Esophagus (tissue), 2 donors: ENCODE data around the gene PSMA7. TPM values are rescaled to one million over a fixed set of nuclear protein-coding genes. Genes with fewer than 3 reads are reported as not detected.
A peak's percentile ranks its signal among the peaks of the same experiment; 100 is the strongest.

Experiments used
- H3K27ac ChIP-seq, 2 donors: one replicate each; pipeline ENCODE4 v1.5.1; 2013; ENCODE audit warnings: low read depth in 2 of 2, mild to moderate bottlenecking in 2 of 2, inconsistent platforms in 1 of 2, low read length in 1 of 2, moderate library complexity in 1 of 2
- H3K27me3 ChIP-seq, 2 donors: one replicate each; pipeline ENCODE4 v1.6.1; 2013; ENCODE audit warnings: low read length in 2 of 2, control low read depth in 1 of 2, mild to moderate bottlenecking in 1 of 2; ENCODE audit not compliant: insufficient read depth in 2 of 2, control insufficient read depth in 1 of 2
- H3K36me3 ChIP-seq, 2 donors: one replicate each; pipeline ENCODE4 v1.6.1; 2013; ENCODE audit warnings: low read length in 1 of 2; ENCODE audit not compliant: control insufficient read depth in 2 of 2, insufficient read depth in 2 of 2
- H3K4me1 ChIP-seq, 2 donors: one replicate each; pipeline ENCODE4 v1.6.1; 2013; ENCODE audit warnings: low read length in 1 of 2; ENCODE audit not compliant: control insufficient read depth in 2 of 2, insufficient read depth in 2 of 2
- H3K4me3 ChIP-seq, 2 donors: one replicate each; pipeline ENCODE4 v1.5.1; 2013; ENCODE audit warnings: low read length in 2 of 2, mild to moderate bottlenecking in 2 of 2, low read depth in 1 of 2, moderate library complexity in 1 of 2
- H3K9me3 ChIP-seq, 2 donors: one replicate each; pipeline ENCODE4 v1.6.1; 2013; ENCODE audit warnings: mild to moderate bottlenecking in 2 of 2, low read depth in 1 of 2, low read length in 1 of 2, moderate library complexity in 1 of 2; ENCODE audit not compliant: control insufficient read depth in 2 of 2, insufficient read depth in 1 of 2
- WGBS, 2 donors: extraction: QIAGEN DNeasy Blood & Tissue Kit; methylation state at CpG; one replicate each; pipeline ENCODE4 v1.1.7; 2013; 5-methylcytosine and 5-hydroxymethylcytosine counted together
- polyA plus RNA-seq, 2 donors: library from polyadenylated mRNA; stranded (reverse); fragments of 200-250 nt; gene quantifications; one replicate each; pipeline ENCODE4 v1.2.3, GENCODE V29; 2013
- donor health status: healthy with polysubstance abuse.
- donor health status: Bipolar disorder and iron deficiency.

Gene PSMA7
- polyA plus RNA-seq, 2 donors: 96.8 to 294 TPM

DNA sequence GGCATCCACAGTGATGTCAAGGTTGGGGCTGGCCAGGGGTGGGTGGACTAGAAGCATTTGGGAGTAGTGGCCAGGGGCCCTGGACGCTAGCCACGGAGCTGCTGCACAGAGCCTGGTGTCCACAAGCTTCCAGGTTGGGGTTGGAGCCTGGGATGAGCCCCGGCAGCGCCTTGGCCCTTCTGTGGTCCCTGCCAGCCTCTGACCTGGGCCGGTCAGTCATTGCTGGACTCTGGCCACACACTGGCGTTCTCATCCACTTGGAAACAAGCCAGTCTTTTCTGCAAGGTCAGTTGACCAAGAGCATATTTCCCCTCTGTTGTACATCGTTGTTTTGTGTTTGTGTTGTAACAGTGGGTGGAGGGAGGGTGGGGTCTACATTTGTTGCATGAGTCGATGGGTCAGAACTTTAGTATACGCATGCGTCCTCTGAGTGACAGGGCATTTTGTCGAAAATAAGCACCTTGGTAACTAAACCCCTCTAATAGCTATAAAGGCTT lies 8.4 kb downstream of the PSMA7 start:
- peaks cover 32 to 69% of the 10 kb centered on the region in 2 donors for H3K36me3 ChIP-seq
- H3K27ac ChIP-seq: peak overlapping the region in 1 of 2 donors; percentile 26
- H3K4me1 ChIP-seq: peaks cover 0 to 11% of the 10 kb centered on the region in 2 donors
- no peaks in the 10 kb centered on the region for H3K27me3 ChIP-seq
- no peak overlapping the region for H3K4me3 ChIP-seq
- no peaks in the 10 kb centered on the region for H3K9me3 ChIP-seq
- 55 to 65% methylated on average over 11 of the region's 11 CpGs for WGBS, 2 donors

DNA sequence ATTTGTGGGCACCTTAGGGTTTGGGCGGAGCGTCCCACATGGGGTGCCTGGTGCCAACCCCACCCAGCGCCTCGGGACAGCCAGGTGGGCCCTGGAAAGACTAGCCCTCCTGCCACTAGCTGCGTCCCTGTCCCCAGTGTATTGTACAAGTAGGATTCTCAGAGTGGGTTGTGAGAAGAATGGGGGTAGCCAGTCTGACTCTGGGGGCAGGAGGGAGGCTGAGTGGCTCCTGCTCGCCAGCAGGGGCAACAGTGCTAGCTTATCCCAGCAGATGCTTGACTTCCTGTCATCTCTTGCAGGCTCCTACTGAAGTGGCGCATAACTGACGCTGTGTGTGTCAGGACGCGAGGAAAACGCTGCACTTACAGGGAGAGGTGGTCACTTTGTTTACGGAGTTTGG lies 9.3 kb downstream of the PSMA7 start:
- Histone ChIP-seq H3K27ac (peak overlapping the region in 1 of 2 donors; percentile 34), H3K4me3 (no peak overlapping the region), H3K27me3 (no peaks in the 10 kb centered on the region), H3K4me1 (peaks cover 0 to 11% of the 10 kb centered on the region in 2 donors), H3K36me3 (peaks cover 25 to 63% of the 10 kb centered on the region in 2 donors), H3K9me3 (no peaks in the 10 kb centered on the region)
- 68 to 80% methylated on average over 12 of the region's 12 CpGs for WGBS, 2 donors

DNA sequence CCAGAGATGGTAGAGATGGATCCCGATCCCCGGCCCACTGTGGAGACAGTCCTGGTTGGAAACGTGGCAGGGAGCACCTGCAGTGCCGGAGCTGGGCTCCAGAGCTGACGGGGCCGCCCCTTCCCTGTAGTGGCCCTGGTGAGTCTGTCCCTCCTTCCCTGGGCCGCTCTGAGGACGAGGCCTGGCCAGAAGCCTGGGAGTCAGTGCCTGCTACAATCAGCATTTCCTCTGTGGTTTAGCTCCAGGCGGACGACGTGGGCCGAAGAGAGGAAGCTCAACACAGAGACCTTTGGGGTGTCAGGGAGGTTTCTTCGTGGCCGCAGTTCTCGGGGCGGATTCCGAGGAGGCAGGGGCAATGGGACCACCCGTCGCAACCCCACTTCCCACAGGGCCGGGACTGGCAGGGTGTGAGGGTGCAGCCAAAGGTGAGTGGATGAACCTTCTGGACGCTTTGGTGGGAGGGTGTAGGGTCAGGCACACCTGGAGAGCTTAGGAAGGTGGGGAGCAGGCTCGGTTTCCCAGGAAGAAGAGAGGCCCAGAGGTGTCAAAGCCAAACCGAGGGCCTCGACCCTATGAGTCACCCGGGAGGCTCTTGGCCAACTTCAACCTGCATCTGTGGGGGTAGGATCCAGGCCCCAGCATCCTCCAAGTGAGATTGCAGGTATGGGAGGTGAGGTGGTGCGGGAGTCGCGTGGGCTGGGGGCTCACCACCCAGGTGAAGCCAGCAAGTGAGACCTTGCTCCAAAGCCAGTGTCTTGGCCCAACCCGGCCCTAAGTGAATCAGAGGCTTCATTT lies 9.9 kb downstream of the PSMA7 start:
- Histone ChIP-seq H3K27me3 (no peaks in the 10 kb centered on the region), H3K4me3 (no peak overlapping the region), H3K9me3 (no peaks in the 10 kb centered on the region), H3K36me3 (peaks cover 24 to 62% of the 10 kb centered on the region in 2 donors), H3K27ac (peak overlapping the region in 1 of 2 donors; percentile 27), H3K4me1 (peaks cover 0 to 11% of the 10 kb centered on the region in 2 donors)
- WGBS, 2 donors: 68 to 74% methylated on average over 29 of the region's 29 CpGs

DNA sequence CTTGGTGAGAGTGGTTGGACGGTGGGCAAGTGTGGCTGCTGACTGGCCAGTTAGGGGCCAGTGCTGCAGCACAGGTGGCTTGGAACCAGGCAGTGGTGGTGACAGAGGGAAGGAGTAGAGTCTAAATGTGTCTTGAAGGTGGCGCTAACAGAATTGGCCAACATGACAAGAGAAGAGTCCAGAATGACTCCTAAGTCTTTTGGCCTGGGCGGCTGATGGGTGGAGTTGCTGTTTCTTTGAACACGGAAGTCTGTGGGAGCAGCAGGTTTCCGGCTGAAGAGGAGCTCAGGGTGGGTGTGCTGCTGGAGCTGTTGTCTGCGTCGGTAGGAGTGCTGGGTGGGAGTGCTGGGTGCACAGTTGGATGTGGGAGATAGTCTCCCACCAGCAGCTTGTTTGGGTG lies 10.8 kb downstream of the PSMA7 start:
- H3K4me1 ChIP-seq: peaks cover 0 to 11% of the 10 kb centered on the region in 2 donors
- peaks cover 25 to 60% of the 10 kb centered on the region in 2 donors for H3K36me3 ChIP-seq
- no peak overlapping the region for H3K4me3 ChIP-seq
- no peaks in the 10 kb centered on the region for H3K9me3 ChIP-seq
- no peaks in the 10 kb centered on the region for H3K27me3 ChIP-seq
- WGBS, 2 donors: 74 to 79% methylated on average over 7 of the region's 7 CpGs
- H3K27ac ChIP-seq: peak overlapping the region; percentile 10 to 42

DNA sequence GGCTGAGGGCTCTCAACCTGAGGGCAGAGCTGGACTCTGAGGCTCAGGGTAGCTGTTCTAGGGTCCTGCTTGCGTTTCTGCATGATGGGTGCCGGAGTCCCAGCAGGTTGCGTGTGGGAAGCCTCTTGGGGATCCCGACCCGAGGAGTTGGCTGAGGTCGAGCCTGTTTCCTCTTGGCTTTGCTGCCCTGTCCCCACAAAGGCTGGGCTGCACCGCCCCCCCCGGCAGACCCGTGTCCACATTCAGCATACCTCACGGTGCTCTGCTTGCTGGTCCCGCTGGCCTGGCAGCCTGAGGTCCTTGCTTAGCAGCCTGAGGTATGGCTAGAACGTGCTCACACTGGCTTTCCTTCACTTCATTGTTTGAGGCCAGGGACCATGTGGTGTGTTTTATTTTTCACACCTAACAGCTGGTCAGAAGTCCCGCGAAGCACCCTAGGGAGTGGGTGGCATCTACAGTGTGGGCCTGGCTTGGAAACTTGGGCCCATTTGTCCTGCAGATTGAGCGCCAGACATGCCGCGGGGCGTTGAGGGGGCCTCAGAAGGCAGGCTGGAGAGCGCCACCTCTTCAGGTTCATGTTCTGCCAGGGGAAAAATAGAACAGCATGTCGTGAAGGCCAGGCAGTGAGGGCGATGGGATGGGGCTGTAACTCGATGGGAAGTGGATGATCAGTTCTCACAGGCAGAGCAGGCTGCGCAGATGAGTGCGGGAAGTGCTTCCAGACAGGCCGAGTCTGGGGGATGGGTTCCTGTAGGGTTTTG lies 11.5 kb downstream of the PSMA7 start:
- Histone ChIP-seq H3K4me3 (no peak overlapping the region), H3K4me1 (peaks cover 0 to 11% of the 10 kb centered on the region in 2 donors), H3K36me3 (peaks cover 23 to 61% of the 10 kb centered on the region in 2 donors), H3K27ac (no peak overlapping the region), H3K27me3 (no peaks in the 10 kb centered on the region), H3K9me3 (no peaks in the 10 kb centered on the region)
- 91 to 92% methylated on average over 25 of the region's 25 CpGs for WGBS, 2 donors

DNA sequence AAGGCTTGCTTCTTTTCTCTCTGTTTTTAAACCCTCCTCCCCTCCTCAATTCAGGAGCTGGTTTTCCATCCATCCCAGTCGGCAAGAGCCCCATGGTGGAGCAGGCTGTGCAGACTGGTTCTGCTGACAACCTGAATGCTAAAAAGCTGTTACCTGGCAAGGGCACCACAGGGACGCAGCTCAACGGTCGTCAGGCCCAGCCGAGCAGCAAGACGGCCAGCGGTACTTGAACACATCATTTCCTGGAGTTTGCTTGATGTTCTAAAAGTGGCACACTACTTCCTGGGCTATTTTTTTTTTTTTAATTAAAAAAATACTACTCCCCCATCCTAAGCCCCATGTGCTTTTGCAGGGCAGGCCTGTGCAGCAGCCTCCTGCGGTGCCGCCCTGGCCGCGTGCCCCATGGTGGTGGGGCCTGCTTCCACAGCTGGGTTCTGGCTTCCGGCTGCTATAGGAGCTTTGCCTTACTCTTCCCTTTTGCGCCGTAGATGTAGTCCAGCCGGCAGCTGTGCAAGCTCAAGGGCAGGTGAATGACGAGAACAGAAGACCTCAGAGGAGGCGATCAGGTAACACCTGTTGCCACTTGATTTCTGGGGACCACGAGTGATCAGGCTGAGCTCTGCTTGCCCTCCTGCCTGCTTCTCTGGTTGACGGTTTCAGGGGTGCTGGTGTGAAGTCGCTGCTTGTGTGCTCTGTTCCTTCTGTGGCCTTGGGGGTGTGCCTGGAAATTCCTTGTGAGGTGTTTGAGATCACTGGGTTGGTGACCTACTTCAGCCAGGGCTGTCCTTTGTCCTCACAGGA lies 13.3 kb downstream of the PSMA7 start:
- 89 to 90% methylated on average over 20 of the region's 20 CpGs for WGBS, 2 donors
- no peaks in the 10 kb centered on the region for H3K27me3 ChIP-seq
- no peak overlapping the region for H3K4me3 ChIP-seq
- H3K4me1 ChIP-seq: peaks cover 0 to 14% of the 10 kb centered on the region in 2 donors
- no peaks in the 10 kb centered on the region for H3K9me3 ChIP-seq
- H3K36me3 ChIP-seq: peaks cover 24 to 62% of the 10 kb centered on the region in 2 donors
- no peak overlapping the region for H3K27ac ChIP-seq

DNA sequence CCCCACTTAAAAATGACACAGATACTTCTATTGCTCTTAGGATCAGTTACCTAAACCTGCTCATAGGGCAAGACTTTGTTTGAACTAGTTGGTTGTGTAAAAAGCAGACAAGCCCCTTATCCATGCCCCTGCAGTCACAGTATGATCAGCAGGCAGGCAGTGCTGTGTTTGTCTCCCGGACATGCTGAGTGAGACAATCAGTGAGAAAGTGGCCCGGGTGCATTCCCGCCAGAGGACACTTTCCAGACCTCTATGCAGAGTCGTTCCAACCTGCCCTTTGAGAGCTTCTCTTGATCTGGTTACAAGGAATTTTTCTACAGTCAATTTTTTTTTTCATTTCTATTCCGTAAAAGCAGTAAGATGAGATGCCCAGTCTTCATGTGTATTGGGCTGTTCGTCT lies 14.7 kb downstream of the PSMA7 start:
- Histone ChIP-seq H3K27me3 (no peaks in the 10 kb centered on the region), H3K27ac (no peak overlapping the region), H3K36me3 (peaks cover 24 to 59% of the 10 kb centered on the region in 2 donors), H3K4me3 (no peak overlapping the region), H3K9me3 (no peaks in the 10 kb centered on the region), H3K4me1 (peaks cover 0 to 21% of the 10 kb centered on the region in 2 donors)
- 81 to 84% methylated on average over 6 of the region's 6 CpGs for WGBS, 2 donors

DNA sequence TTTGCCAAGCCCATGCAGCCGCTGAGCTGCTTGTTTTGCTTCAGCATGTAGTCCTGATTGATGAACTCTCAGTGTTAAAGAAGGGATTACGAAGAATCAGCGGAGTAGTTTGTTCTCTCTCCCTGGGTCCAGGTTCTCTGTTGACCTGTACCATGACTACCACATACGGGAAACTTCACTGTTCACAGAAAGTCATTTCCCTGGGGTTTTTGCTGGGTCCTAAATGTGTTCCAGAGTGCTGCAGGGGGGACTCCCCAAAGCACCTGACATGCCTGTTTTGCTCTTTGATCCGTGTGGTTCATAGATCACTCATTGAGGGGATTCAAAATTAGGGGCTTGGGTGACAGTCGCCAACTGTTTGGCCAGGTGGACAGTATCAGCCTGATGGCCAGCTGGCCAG lies 15.4 kb downstream of the PSMA7 start:
- Histone ChIP-seq H3K27me3 (no peaks in the 10 kb centered on the region), H3K27ac (no peak overlapping the region), H3K4me1 (peaks cover 3 to 16% of the 10 kb centered on the region in 2 donors), H3K36me3 (peaks cover 24 to 53% of the 10 kb centered on the region in 2 donors), H3K9me3 (no peaks in the 10 kb centered on the region), H3K4me3 (no peak overlapping the region)
- WGBS, 2 donors: 86 to 90% methylated on average over 6 of the region's 6 CpGs

DNA sequence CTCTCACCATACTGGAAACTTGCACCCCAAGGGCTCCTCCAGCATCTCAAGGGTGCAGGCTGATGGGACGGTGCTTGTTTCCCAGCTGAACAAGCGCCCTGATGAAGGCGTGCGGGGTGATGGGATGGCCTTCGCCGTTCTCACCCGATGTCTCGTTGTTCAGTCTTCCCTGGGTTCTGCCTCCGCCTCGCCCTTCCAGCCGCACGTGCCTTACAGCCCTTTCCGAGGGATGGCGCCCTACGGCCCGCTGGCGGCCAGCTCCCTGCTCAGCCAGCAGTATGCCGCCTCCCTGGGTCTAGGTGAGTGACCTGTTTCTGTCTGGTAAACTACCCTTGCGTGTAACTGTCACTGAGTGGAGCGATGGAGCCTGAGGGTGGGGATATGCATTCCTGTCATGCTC lies 17.1 kb downstream of the PSMA7 start:
- WGBS, 2 donors: 96% methylated on average over 20 of the region's 20 CpGs
- Histone ChIP-seq H3K36me3 (peaks cover 18 to 38% of the 10 kb centered on the region in 2 donors), H3K27me3 (no peaks in the 10 kb centered on the region)

More for the DNA sequence above, 17.1 kb downstream of the PSMA7 start:
- H3K4me1 ChIP-seq: peaks cover 3 to 11% of the 10 kb centered on the region in 2 donors
- no peak overlapping the region for H3K4me3 ChIP-seq
- H3K9me3 ChIP-seq: no peaks in the 10 kb centered on the region
- H3K27ac ChIP-seq: no peak overlapping the region
